Liver (tissue), 9 donors: Measurements from ENCODE around the gene FSCN2. TPM values are rescaled to one million over a fixed set of nuclear protein-coding genes. Genes with fewer than 3 reads are reported as not detected.

Experiments
- DNase-seq: peaks from one replicate; pipeline ENCODE4 v3.0.0-alpha.2; 2017; ENCODE audit warnings: low spot score
- H3K27ac ChIP-seq, 2 donors: one replicate each; pipeline ENCODE4 v1.7.0; 2013; ENCODE audit warnings: inconsistent platforms in 2 of 2, low read length in 2 of 2, control low read depth in 1 of 2, low read depth in 1 of 2, mild to moderate bottlenecking in 1 of 2
- H3K27me3 ChIP-seq, 4 donors: one replicate each; pipeline versions ENCODE4 v1.6.1 to v1.7.0; 2013; ENCODE audit warnings: low read length in 3 of 4, inconsistent platforms in 1 of 4, mild to moderate bottlenecking in 1 of 4, moderate library complexity in 1 of 4; ENCODE audit not compliant: control insufficient read depth in 4 of 4, insufficient read depth in 4 of 4
- H3K36me3 ChIP-seq, 4 donors: one replicate each; pipeline versions ENCODE4 v1.6.1 to v1.7.0; 2013; ENCODE audit warnings: low read length in 3 of 4, mild to moderate bottlenecking in 3 of 4, low read depth in 1 of 4, moderate library complexity in 1 of 4; ENCODE audit not compliant: control insufficient read depth in 4 of 4, insufficient read depth in 3 of 4
- H3K4me1 ChIP-seq, 4 donors: one replicate each; pipeline versions ENCODE4 v1.6.1 to v1.7.0; 2013; ENCODE audit warnings: low read length in 3 of 4, mild to moderate bottlenecking in 3 of 4, moderate library complexity in 1 of 4; ENCODE audit not compliant: control insufficient read depth in 4 of 4, insufficient read depth in 4 of 4
- H3K4me3 ChIP-seq, 3 donors: one replicate each; pipeline versions ENCODE4 v1.6.1 to v1.7.0; 2013; ENCODE audit warnings: low read length in 3 of 3, control low read depth in 1 of 3, low read depth in 1 of 3, mild to moderate bottlenecking in 1 of 3
- H3K9ac ChIP-seq, 2 donors: one replicate each; pipeline ENCODE4 v1.7.0; 2013; ENCODE audit warnings: low read length in 2 of 2, mild to moderate bottlenecking in 2 of 2, moderate library complexity in 2 of 2, control low read depth in 1 of 2, low read depth in 1 of 2
- H3K9me3 ChIP-seq, 4 donors: one replicate each; pipeline versions ENCODE4 v1.6.1 to v1.7.0; 2013; ENCODE audit warnings: low read length in 3 of 4; ENCODE audit not compliant: control insufficient read depth in 4 of 4
- ATF3 ChIP-seq: IDR thresholded peaks from 2 replicates; pipeline ENCODE4 v1.6.1; 2016; ENCODE audit warnings: antibody characterized with exemption
- EGR1 ChIP-seq, 2 donors: IDR thresholded peaks; 2 replicates each; pipeline ENCODE4 v1.6.1; 2016 to 2018; ENCODE audit warnings: antibody characterized with exemption in 2 of 2, low read depth in 2 of 2
- FOXA1 ChIP-seq: IDR thresholded peaks from 2 replicates; pipeline ENCODE4 v1.6.1; 2016; ENCODE audit warnings: antibody characterized with exemption
- FOXA2 ChIP-seq: IDR thresholded peaks from 2 replicates; pipeline ENCODE4 v1.6.1; 2016; ENCODE audit warnings: antibody characterized with exemption
- GABPA ChIP-seq, 2 donors: IDR thresholded peaks in 1 of 2; conservative IDR thresholded peaks in 1 of 2; 2 replicates each; pipeline ENCODE4 v1.6.1; 2016; ENCODE audit warnings: antibody characterized with exemption in 2 of 2, mild to moderate bottlenecking in 1 of 2, moderate library complexity in 1 of 2
- HNF4A ChIP-seq, 2 donors: conservative IDR thresholded peaks; 2 replicates each; pipeline ENCODE4 v1.6.1; 2016; ENCODE audit warnings: antibody characterized with exemption in 2 of 2, mild to moderate bottlenecking in 2 of 2
- HNF4G ChIP-seq: IDR thresholded peaks from 2 replicates; pipeline ENCODE4 v1.6.1; 2016; ENCODE audit warnings: antibody characterized with exemption
- JUND ChIP-seq, 2 donors: IDR thresholded peaks; 2 replicates each; pipeline ENCODE4 v1.6.1; 2016; ENCODE audit warnings: antibody characterized with exemption in 2 of 2
- NR2F2 ChIP-seq: IDR thresholded peaks from 2 replicates; pipeline ENCODE4 v1.6.1; 2016; ENCODE audit warnings: antibody characterized with exemption
- RAD21 ChIP-seq, 2 donors: IDR thresholded peaks; 2 replicates each; pipeline ENCODE4 v1.6.1; 2016; ENCODE audit warnings: antibody characterized with exemption in 2 of 2, mild to moderate bottlenecking in 2 of 2
- RXRA ChIP-seq, 2 donors: IDR thresholded peaks; 2 replicates each; pipeline ENCODE4 v1.6.1; 2017 to 2018; ENCODE audit warnings: antibody characterized with exemption in 2 of 2, mild to moderate bottlenecking in 1 of 2
- SP1 ChIP-seq: IDR thresholded peaks from 2 replicates; pipeline ENCODE4 v1.6.1; 2018; ENCODE audit warnings: antibody characterized with exemption, mild to moderate bottlenecking
- TAF1 ChIP-seq: conservative IDR thresholded peaks from 2 replicates; pipeline ENCODE4 v1.6.1; 2016; ENCODE audit warnings: antibody characterized with exemption, mild to moderate bottlenecking
- YY1 ChIP-seq: IDR thresholded peaks from 2 replicates; pipeline ENCODE4 v1.6.1; 2016; ENCODE audit warnings: antibody characterized with exemption, mild to moderate bottlenecking
- WGBS: extraction: QIAGEN DNeasy Blood & Tissue Kit; methylation state at CpG from one replicate; pipeline ENCODE4 v1.1.7; 2013; 5-methylcytosine and 5-hydroxymethylcytosine counted together
- polyA plus RNA-seq, 2 donors: library from polyadenylated mRNA; stranded (reverse) in 1 of 2; unstranded in 1 of 2; fragments of 200-250 nt in 1 of 2; fragments of >200 nt in 1 of 2; fragmentation: Nextera tagmentation in 1 of 2; extraction: Ambion mirVana in 1 of 2; gene quantifications; one replicate each; pipeline versions ENCODE4 v1.2.1 to v1.2.3, GENCODE V29; 2013 to 2015
- total RNA-seq, 2 donors: library from RNA; depleted of rRNA; stranded (reverse); fragments of >200 nt; gene quantifications; one replicate each; pipeline ENCODE4 v1.2.3, GENCODE V29; 2014
- TF ChIP-seq, protein P1 (sequence below): IDR thresholded peaks from 2 replicates; pipeline ENCODE4 v1.6.1; 2016; ENCODE audit warnings: antibody characterized with exemption, mild to moderate bottlenecking
- TF ChIP-seq, protein P2 (sequence below): IDR thresholded peaks from 2 replicates; pipeline ENCODE4 v1.6.1; 2016; ENCODE audit warnings: antibody characterized with exemption
- TF ChIP-seq, protein P3 (sequence below): IDR thresholded peaks from 2 replicates; pipeline ENCODE4 v1.6.1; 2016; ENCODE audit warnings: antibody characterized with exemption
- TF ChIP-seq, protein P4 (sequence below): fragments of 150-350 bp; IDR thresholded peaks from 2 replicates; pipeline ENCODE4 v1.5.1; 2017; ENCODE audit warnings: improper control_type of control experiment, low read depth, low read length; ENCODE audit not compliant: missing input control
- donor health status: healthy.
- donor health status: healthy.
- donor health status: healthy.
- donor health status: healthy.
- donor health status: healthy.

FSCN2 gene
- total and polyA plus RNA-seq, 4 donors, result 0.09 to 0.42 TPM; not detected in 2

DNA sequence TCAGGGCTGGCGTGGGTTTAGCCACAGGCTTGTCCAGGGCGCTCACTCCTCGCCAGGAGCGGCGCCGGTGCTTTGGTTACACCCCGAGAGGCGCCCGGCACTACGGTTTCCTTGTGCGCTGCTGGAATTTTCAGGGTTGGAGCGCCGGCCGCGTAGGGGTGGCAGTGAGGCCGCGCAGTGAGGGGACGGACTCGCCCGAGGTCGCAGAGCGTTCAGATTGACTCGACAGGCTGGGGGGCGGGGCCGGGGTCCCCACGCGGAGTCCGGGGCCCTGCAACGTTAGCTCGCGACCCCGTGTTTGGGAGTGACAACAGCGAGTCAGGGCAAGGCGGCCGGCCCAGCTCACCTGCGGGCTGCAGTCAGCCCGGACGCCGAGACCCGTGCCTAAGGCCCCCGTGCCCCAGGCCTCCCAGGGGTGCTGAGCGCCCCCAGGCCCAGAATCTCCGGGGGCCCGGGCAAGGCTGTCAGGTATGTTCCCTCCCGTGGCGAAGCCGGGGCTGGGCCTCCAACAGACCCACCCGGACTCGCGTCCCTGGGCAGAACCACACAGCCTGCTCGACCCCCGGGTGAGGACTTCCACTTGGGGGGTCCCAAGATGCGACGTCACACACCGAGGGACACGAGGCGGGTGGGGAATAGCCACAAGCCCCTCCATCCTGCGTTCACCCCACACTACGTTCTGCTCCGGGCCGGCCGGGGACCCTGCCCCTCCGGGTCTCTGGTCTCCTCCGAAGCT lies 14.3 kb upstream of the FSCN2 start:
- peak overlapping the region; percentile 75 to 85 for H3K9ac ChIP-seq
- H3K27ac ChIP-seq, result peak overlapping the region; percentile 71 to 98
- no peak for DNase-seq
- WGBS, result 5% methylated on average over 64 of the region's 64 CpGs
- TF ChIP-seq, protein P1, sequence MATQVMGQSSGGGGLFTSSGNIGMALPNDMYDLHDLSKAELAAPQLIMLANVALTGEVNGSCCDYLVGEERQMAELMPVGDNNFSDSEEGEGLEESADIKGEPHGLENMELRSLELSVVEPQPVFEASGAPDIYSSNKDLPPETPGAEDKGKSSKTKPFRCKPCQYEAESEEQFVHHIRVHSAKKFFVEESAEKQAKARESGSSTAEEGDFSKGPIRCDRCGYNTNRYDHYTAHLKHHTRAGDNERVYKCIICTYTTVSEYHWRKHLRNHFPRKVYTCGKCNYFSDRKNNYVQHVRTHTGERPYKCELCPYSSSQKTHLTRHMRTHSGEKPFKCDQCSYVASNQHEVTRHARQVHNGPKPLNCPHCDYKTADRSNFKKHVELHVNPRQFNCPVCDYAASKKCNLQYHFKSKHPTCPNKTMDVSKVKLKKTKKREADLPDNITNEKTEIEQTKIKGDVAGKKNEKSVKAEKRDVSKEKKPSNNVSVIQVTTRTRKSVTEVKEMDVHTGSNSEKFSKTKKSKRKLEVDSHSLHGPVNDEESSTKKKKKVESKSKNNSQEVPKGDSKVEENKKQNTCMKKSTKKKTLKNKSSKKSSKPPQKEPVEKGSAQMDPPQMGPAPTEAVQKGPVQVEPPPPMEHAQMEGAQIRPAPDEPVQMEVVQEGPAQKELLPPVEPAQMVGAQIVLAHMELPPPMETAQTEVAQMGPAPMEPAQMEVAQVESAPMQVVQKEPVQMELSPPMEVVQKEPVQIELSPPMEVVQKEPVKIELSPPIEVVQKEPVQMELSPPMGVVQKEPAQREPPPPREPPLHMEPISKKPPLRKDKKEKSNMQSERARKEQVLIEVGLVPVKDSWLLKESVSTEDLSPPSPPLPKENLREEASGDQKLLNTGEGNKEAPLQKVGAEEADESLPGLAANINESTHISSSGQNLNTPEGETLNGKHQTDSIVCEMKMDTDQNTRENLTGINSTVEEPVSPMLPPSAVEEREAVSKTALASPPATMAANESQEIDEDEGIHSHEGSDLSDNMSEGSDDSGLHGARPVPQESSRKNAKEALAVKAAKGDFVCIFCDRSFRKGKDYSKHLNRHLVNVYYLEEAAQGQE, result no peak
- TF ChIP-seq NR2F2 (no peak), SP1 (peak; percentile 24), FOXA2 (no peak), GABPA (IDR thresholded peaks at IDR 0.05 in 1 of 2, conservative IDR thresholded peaks at IDR 0.05 in 1 of 2) (no peak)
- no peaks in the 10 kb centered on the region for H3K9me3 ChIP-seq
- H3K4me3 ChIP-seq, result peak overlapping the region; percentile 48 to 78 (median 69)
- peaks cover 3 to 21% (median 13%) of the 10 kb centered on the region in 4 donors for H3K36me3 ChIP-seq
- peaks cover 9 to 48% (median 26%) of the 10 kb centered on the region in 4 donors for H3K4me1 ChIP-seq
- H3K27me3 ChIP-seq, result no peaks in the 10 kb centered on the region

DNA sequence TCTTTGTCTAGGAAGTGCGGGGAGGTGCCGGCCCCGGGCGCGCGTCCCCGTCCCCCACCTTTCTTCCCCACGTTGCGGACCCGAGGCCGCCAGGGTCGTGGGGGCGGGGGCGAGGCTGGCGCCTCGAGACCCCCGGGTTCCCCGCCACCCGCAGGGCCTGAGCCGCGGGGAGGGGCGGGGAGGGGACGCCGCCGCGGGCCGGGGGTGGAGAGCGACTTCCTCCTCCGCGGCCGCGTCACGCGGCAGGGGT lies 13.8 kb upstream of the FSCN2 start:
- Histone ChIP-seq H3K27ac (peak overlapping the region; percentile 71 to 98), H3K4me1 (peaks cover 11 to 48% (median 27%) of the 10 kb centered on the region in 4 donors), H3K4me3 (peak overlapping the region in 2 of 3 donors; percentile 48 to 78), H3K9me3 (no peaks in the 10 kb centered on the region), H3K9ac (peak overlapping the region; percentile 75 to 85), H3K36me3 (peaks cover 3 to 16% (median 13%) of the 10 kb centered on the region in 4 donors), H3K27me3 (no peaks in the 10 kb centered on the region)
- TF ChIP-seq NR2F2 (no peak), FOXA2 (no peak), YY1 (no peak), TAF1 (no peak), FOXA1 (no peak), SP1 (no peak), GABPA (IDR thresholded peaks at IDR 0.05 in 1 of 2, conservative IDR thresholded peaks at IDR 0.05 in 1 of 2) (no peak), HNF4G (no peak), EGR1 (IDR thresholded peaks at IDR 0.05; ENCODE audit: low read depth in 2 of 2) (no peak), RAD21 (IDR thresholded peaks at IDR 0.05) (no peak), HNF4A (conservative IDR thresholded peaks at IDR 0.05) (no peak), ATF3 (no peak), JUND (IDR thresholded peaks at IDR 0.05) (no peak), RXRA (IDR thresholded peaks at IDR 0.05) (no peak)
- TF ChIP-seq, protein P1, result no peak
- TF ChIP-seq, protein P2, sequence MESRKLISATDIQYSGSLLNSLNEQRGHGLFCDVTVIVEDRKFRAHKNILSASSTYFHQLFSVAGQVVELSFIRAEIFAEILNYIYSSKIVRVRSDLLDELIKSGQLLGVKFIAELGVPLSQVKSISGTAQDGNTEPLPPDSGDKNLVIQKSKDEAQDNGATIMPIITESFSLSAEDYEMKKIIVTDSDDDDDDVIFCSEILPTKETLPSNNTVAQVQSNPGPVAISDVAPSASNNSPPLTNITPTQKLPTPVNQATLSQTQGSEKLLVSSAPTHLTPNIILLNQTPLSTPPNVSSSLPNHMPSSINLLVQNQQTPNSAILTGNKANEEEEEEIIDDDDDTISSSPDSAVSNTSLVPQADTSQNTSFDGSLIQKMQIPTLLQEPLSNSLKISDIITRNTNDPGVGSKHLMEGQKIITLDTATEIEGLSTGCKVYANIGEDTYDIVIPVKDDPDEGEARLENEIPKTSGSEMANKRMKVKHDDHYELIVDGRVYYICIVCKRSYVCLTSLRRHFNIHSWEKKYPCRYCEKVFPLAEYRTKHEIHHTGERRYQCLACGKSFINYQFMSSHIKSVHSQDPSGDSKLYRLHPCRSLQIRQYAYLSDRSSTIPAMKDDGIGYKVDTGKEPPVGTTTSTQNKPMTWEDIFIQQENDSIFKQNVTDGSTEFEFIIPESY, result no peak
- TF ChIP-seq, protein P3, sequence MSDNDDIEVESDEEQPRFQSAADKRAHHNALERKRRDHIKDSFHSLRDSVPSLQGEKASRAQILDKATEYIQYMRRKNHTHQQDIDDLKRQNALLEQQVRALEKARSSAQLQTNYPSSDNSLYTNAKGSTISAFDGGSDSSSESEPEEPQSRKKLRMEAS, result no peak
- TF ChIP-seq, protein P4, sequence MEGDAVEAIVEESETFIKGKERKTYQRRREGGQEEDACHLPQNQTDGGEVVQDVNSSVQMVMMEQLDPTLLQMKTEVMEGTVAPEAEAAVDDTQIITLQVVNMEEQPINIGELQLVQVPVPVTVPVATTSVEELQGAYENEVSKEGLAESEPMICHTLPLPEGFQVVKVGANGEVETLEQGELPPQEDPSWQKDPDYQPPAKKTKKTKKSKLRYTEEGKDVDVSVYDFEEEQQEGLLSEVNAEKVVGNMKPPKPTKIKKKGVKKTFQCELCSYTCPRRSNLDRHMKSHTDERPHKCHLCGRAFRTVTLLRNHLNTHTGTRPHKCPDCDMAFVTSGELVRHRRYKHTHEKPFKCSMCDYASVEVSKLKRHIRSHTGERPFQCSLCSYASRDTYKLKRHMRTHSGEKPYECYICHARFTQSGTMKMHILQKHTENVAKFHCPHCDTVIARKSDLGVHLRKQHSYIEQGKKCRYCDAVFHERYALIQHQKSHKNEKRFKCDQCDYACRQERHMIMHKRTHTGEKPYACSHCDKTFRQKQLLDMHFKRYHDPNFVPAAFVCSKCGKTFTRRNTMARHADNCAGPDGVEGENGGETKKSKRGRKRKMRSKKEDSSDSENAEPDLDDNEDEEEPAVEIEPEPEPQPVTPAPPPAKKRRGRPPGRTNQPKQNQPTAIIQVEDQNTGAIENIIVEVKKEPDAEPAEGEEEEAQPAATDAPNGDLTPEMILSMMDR, result no peak
- WGBS, result 6% methylated on average over 34 of the region's 34 CpGs
- DNase-seq, result no peak
